GM11168 (cell line): ENCODE data around the gene FITM1.

Experiments
- in situ Hi-C: fragments of 300-500 bp; cut with MboI; formaldehyde crosslinking; loops from one replicate; pipeline ENCODE4 v1.12.0; 2022; ENCODE audit warnings: low sequenced_read_pairs; ENCODE audit not compliant: unreplicated experiment

Gene FITM1

DNA sequence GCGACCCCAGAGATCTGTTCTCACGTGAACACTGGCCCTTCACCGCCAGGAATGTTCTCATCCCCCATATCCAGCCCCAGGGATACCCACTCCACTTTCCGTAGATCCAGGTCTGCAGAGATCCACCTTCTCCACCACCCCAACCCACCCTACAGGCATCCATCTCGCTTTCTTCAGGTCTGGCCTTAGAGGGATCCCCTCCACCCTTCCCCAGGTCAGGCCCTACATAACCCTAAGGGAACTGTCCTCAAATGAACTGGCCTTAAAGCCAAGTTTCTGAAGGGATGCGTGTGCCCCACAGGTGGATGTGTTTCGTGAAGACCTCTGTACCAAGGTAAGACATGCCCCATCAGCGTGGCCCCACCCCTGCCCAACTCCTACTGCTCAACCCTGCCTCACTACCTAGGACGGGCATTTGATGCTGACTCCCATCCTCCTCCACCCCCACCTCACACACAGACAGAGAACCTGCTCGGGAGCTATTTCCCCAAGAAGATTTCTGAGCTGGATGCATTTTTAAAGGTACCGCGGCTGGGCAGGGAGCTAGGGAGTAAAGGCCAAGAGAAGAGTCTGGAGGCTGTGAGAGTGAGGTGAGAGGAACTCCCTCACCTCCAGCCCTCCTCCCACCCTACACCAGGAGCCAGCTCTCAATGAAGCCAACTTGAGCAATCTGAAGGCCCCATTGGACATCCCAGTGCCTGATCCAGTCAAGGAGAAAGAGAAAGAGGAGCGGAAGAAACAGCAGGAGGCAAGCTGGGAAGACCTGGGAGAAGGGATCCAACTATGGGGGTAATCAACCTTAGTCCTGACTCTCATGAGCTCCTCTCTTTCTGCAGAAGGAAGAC is 6.4 kb downstream of the FITM1 start:
- in situ Hi-C loops: no loop called here

DNA sequence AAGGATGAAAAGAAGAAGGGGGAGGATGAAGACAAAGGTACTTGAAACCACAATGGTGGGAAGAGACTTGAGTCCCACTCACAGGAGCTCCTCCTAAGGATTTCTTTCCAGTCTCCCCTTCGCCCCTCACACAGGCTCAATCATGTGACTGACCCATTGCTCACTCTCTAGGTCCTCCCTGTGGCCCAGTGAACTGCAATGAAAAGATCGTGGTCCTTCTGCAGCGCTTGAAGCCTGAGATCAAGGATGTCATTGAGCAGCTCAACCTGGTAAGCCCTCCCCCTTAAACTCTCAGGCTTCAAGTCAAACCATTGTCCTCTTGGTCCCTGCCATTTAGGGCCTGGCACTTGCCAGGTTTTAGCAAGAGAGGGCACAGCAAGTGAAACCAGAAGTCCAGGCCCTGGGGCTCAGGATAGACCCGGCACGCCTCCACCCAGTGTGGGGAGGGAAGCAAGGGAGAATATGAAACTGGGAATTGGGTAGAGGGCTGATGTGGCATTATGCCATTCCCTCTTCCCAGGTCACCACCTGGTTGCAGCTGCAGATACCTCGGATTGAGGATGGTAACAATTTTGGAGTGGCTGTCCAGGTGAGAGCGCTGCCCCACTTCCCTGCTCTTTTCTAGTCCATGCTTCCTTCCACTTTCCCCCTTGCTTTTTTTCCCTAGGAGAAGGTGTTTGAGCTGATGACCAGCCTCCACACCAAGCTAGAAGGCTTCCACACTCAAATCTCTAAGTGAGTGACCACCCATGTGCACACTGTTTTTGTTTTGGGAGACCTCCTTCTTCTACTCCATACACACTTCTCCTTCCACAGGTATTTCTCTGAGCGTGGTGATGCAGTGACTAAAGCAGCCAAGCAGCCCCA is 7.3 kb downstream of the FITM1 start:
- in situ Hi-C loops: no loop called here

DNA sequence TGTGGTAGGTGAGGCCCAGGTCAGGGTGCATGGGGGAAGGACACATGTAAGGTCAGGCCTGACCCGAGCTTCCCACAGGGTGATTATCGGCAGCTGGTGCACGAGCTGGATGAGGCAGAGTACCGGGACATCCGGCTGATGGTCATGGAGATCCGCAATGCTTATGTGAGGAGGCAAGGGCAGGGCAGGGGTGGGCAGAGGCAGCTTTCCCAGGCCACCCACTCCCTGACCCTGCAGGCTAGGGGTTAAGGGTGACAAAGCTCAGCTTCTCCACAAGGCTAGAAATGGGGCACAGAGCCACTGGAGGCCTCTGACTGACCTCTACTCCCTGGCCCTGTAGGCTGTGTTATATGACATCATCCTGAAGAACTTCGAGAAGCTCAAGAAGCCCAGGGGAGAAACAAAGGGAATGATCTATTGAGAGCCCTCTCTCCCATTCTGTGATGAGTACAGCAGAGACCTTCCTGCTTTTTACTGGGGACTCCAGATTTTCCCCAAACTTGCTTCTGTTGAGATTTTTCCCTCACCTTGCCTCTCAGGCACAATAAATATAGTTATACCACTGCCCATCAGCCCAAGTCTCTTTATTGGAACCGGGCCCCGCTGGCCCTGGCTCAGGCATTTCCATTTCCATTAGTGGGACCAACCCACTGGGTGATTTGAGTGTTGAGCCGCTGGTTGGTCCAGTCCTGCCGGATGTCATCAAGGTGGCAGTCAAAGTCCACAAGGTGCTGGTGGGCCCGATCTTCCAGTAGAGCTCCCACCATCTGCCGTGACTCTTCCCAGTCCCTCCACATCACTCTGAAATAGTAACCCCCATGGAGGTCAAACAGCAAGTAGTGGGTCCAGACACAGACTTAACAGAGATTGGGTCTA is 8.2 kb downstream of the FITM1 start:
- in situ Hi-C loops: no loop called here

DNA sequence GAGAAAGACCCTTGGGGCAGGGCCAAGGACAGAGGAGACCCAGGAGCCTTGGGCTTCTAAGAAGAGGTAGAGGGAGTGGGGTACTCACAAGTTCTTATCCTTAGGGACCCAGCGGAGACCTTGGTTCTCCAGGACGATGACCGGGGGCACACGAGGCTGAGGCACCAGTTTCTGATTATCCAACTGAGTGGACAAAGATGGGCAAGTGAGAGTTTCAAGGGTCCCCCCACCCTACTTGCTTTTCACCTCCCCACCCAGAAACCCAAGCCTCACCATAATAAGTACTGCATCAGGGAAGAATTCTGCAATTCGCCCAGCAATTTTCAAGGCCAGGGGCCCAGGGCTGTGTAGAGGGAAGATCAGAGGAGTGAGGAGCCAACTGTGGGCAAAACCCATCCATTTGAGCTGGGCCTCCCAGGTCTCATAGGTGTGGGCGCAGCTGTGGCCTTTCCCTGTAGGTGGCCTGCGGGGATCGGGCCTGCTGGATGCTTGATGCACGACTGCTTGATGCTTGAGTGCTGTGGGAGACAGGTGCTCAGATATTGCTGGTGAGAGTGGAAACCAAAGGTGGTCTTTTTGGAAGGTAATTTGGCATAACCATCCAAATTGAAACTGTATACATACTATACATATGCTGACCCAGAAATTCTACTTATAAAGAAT is 8.9 kb downstream of the FITM1 start:
- in situ Hi-C loops: no loop called here

DNA sequence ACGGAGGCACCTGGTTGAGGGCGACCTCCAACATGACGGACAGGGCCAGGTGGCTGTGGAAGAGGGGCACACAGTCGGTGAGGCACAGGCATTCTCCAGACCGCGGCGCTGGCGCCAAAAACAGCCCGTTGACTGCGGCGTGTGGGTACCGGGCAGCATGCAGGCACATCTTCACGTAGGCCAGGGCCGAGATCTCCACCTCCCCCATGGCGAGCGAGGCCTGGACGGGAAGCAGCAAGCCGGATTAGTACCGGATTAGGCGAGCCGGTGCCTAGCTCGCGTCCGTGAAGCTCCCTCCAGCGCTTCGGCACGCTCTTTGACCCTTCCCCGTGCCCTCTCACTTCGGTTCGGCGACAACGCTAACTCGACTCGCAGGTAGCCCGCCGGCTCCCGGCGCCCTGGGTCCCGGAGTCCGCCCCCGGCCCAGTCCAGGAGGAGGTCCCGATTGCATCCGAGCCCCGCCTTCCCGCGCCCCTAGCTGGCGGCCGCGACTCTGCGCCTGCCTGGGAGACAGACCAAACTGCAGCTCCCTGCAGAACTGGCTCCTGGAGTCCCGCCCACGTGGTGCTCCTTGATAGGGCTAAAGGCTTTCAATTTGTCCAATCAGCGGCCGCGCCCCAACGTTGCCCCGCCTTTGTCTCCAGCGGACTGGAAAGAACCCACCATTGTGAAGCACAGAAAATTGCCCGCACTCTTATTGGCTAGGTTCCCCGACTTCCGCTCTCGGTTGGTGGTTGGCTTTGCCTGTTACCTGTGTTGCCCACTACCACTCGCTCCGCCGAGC is 10.8 kb downstream of the FITM1 start, which contains the start of gene EMC9:
Gene EMC9 (minus strand): TSS at position 495 of the 784 bp plus-strand sequence. CDS start 287 bp downstream, at position 208.
- in situ Hi-C loops: no loop called here

DNA sequence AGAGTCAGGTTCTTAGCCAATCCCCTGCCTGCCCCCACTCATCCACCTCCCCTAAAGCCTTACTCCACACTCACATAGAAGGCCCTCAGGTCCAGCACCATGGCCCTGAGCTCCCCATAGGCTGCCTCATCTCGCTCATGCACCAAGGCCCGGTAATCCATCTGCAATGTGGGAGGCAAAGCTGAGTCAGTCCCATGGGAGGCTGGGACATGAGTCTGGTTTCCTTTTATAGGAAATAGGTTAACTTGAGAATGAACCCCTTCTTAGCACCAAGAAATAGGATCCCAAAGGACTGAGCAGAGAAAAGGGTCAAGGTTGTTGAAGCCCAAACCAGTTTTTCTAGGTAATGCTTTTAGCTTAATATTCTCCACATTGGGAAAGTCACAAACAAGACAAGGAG is 13.1 kb downstream of the FITM1 start:
- in situ Hi-C loops: no loop called here

DNA sequence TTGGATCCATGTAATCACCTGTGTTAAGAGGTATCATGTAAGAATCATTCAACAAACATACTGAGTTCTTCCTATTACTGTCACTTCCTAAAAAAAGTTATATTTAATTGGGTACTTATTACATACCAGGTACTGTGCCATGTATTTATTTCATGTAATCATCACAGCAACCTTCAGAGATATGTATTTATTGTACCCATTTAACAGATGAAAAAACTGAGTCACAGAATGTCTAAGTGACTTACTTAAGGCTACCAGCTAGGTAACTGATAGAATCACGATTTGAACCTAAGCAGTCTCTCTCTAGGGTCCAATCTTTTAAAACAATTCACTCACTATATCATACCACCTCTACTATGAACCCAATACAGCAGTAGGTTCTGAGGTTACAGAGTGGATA is 14.0 kb downstream of the FITM1 start:
- in situ Hi-C loops: no loop called here

DNA sequence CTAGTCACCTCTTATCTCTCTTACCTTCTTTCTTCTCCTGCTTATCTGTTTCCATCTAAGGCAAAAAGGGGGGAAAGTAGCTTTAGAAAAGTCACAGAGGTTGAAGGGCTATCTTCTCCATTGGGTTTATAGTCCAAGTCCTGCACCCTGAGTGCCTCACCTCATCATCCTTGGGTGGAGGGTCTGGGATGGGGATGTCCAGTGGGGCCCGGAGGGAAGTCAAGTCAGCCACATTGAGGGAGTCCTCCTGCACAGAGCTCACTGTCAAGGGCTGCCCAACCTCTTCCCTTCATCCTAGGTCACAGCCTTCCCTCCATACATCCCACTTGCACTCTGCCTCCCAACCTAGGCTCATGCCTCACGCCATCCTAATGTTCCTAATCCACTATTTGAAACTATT is 14.8 kb downstream of the FITM1 start:
- in situ Hi-C loops: no loop called here

DNA sequence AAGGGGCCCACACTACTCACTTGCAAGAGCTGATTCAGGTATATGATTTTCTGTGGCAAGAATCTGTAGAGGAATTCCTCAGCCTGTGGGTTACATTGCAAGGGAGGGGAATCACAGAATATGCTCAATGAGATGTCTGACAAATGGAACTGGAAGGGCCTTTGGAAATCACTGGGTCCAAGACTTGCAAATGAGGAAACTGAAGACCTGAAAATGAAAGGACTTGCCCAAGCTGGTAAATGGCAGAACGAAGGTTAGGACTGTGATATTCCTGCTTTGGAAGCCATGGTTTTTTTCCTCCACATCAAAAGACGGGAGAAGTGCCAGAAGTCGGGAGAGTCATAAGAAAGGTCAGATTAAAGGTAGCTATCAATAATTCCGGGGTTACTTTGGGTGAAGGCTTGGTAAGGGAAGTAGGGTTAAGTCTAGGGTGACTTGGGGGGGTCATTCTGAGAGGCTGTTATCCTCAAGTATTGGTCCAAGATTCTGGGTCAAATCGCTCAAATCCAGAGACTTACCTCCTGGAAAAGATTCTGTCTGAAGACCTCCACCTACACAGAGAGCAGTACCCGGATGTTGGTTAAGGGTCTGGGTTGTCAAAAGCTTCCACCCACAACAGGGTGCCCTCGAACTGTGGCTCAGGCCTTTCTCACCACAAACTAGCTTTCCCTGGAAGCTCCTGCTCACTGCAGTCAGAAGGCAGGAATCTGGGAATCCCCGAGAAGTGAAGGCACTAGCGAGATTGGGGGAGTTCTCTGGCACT is 15.4 kb downstream of the FITM1 start:
- in situ Hi-C loops: no loop called here

DNA sequence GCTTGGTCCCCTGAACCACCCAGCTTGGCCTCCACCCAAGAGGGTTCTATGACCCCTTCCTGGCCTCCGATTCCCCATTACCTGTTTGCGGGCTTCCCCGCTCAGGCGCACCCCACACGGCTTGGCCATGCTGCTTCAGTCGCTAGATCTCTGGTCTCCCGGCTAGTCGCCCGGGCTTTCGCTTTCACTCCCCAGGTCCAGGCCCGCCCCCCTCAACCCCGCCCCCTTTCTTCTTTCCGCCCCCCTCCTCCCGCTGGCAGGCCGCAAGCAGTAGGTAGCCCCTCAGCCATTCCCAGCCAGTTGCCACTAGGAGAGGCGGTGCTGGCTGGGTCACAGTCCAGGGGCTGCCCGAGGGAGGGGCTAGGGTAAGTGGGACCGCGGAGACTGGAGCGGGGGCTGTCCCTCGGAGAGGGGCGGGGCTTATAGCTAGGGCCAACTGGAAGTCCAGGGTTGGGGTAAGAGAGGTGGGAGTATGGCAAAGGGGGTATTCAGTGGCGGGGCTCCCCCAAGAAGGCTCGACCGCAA is 16.1 kb downstream of the FITM1 start, which contains the start of gene PSME2:
Gene PSME2 (minus strand): TSS at position 158 of the 525 bp plus-strand sequence. CDS start 29 bp downstream, at position 129.
- in situ Hi-C loops: no loop called here

DNA sequence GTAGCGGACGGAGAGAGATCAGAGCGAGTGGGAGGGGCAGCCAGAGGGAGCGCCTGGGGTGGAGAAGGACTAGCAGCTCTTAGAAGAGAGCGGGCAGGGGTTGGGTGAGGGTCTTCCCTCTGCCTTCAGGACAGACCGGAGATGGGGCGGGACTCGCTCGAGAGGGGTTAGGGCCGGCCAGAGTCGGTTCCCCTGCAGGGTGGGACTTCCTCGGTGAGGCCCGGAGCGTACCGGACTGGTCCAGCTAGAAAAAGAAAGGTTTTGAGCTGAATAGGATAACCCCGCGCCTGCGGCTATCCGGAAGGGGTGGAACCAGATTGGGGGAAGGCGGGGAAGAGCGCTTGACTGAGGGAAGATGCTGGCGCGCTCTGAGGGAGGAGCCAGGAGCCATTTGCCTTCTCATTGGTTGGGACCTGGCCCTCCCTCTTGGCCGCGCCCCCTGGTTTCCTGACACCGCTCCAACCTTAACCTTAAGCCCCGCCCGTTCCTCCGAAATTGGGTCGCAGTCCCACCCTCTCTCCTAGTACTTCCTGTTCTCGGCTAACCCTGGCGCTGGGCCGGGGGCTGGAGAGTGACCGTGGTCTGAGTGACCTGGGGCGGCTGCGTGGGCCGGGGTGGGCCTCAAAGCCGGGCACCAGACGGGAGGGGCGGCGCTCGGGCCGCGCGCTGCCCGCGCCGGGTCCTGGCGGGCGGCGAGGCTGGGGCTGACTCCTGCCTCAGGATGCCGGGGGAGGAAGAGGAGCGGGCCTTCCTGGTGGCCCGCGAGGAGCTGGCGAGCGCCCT is 16.7 kb downstream of the FITM1 start, which contains the start of gene RNF31:
Gene RNF31 (plus strand): TSS at position 521 of the 783 bp plus-strand sequence. CDS start 201 bp downstream, at position 722.
- in situ Hi-C loops: no loop called here

DNA sequence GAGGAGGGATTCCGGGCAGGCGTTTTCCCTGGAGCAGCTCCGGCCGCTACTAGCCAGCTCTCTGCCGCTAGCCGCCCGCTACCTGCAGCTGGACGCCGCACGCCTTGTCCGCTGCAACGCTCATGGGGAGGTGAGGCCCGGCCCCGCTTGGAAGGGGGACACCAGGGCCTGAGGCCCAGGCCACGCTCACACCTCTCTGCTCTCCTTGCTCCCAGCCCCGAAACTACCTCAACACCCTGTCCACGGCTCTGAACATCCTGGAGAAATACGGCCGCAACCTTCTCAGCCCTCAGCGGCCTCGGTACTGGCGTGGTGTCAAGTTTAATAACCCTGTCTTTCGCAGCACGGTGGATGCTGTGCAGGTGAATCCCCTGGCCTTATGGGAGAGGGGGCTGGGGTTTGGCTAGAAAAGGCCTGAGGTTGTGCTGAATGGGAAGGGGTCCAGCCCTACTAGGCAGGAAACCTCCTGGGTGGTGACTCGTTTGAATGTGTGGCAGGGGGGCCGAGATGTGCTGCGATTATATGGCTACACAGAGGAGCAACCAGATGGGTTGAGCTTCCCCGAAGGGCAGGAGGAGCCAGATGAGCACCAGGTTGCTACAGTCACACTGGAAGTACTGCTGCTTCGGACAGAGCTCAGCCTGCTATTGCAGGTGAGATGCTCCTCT is 17.4 kb downstream of the FITM1 start:
- in situ Hi-C loops: no loop called here

DNA sequence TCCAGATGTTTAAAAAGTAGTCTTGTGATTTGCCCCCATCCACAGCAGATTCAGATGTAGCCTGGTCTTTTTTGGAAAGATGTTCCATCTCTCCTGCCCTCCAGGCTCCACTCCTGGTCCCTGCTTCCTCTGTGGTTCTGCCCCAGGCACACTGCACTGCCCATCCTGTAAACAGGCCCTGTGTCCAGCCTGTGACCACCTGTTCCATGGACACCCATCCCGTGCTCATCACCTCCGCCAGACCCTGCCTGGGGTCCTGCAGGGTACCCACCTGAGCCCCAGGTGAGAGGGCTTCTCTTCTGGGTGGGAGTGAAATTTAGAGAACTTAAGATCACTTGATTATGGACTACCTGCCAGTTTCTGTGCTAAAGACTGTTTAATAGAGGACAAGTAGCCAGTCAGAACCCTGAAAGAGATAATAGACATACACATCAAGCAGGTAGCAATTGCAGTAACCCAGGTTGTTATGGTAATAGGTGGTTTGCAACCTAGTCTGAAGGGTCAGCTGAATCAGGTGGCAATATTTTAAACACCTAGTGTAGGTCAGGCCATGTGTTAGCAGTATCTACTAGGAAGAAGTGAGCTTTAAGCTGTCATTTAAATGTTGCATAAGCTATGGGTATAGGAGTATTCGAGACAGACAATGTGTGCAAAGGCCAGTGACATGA is 19.0 kb downstream of the FITM1 start:
- in situ Hi-C loops: no loop called here

DNA sequence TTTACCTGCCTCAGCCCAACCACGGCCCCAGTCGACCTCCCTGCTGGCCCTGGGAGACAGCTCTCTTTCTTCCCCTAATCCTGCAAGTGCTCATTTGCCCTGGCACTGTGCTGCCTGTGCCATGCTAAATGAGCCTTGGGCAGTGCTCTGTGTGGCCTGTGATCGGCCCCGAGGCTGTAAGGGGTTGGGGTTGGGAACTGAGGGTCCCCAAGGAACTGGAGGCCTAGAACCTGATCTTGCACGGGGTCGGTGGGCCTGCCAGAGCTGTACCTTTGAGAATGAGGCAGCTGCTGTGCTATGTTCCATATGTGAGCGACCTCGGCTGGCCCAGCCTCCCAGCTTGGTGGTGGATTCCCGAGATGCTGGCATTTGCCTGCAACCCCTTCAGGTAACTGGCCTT is 19.6 kb downstream of the FITM1 start:
- in situ Hi-C loops: no loop called here

DNA sequence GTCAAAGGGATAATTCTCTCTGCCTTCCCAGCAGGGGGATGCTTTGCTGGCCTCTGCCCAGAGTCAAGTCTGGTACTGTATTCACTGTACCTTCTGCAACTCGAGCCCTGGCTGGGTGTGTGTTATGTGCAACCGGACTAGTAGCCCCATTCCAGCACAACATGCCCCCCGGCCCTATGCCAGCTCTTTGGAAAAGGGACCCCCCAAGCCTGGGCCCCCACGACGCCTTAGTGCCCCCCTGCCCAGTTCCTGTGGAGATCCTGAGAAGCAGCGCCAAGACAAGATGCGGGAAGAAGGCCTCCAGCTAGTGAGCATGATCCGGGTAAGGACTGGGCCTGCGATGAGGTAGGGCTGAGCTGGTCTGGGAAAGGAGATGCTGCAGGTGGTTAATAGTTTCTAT is 20.1 kb downstream of the FITM1 start:
- in situ Hi-C loops: no loop called here

DNA sequence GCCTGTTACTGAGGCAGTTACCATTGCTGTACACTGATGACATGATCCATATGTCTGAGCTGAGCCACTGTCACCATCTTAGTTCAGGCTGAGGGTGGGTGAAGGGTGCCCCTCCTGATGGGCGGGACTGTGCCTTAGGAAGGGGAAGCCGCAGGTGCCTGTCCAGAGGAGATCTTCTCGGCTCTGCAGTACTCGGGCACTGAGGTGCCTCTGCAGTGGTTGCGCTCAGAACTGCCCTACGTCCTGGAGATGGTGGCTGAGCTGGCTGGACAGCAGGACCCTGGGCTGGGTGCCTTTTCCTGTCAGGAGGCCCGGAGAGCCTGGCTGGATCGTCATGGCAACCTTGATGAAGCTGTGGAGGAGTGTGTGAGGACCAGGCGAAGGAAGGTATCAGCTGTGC is 20.5 kb downstream of the FITM1 start:
- in situ Hi-C loops: no loop called here
